Measurements from ENCODE around the gene EIF3I.

- TF ChIP-seq CTCF (IDR thresholded peaks at IDR 0.05): no peak
- TF ChIP-seq POLR2A (IDR thresholded peaks at IDR 0.05): no peak
Measured at GRCh38 chr1:32204943-32205361, 17.3 kb upstream of the EIF3I start.
